GM21576 (cell line): Measurements from ENCODE around the gene UBE2G1.

Experiments
- ATAC-seq: cut with Tn5 transposase; IDR thresholded peaks from one replicate; pipeline ENCODE4 v1.9.1; 2021; ENCODE audit warnings: mild to moderate bottlenecking, moderate library complexity; ENCODE audit not compliant: unreplicated experiment

The UBE2G1 gene

DNA sequence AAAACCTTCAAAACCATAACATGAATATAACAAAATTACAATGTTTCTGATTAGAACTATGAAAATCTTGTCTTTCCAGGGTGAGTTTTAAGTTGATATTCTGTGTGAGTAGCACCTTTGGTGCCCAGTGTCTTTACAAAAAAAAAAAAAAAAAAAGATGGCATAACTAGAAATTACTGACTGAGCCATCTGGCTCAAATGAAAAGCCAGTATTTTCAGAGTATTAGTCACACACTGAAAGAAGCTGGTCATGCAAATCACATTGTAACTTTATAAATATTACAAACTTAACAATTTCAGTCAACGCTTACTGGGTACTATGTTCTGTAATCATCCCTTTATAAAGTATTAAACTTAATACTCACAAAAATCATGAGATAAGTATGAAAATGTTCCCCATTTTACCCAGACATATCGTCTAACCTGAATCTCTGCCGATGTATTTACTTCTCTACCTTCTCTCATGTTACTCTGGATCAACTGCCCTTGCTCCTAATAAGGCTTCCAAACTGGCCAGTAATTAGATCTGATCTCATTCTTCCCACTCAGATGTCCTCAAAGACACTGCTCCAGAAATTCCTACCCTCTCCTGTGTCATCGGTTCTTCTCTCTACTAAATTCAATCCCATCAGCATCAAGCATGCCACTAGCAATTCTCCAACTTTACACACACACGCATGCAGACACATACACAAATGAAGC lies 25.4 kb downstream of the UBE2G1 start:
- no peak for ATAC-seq

DNA sequence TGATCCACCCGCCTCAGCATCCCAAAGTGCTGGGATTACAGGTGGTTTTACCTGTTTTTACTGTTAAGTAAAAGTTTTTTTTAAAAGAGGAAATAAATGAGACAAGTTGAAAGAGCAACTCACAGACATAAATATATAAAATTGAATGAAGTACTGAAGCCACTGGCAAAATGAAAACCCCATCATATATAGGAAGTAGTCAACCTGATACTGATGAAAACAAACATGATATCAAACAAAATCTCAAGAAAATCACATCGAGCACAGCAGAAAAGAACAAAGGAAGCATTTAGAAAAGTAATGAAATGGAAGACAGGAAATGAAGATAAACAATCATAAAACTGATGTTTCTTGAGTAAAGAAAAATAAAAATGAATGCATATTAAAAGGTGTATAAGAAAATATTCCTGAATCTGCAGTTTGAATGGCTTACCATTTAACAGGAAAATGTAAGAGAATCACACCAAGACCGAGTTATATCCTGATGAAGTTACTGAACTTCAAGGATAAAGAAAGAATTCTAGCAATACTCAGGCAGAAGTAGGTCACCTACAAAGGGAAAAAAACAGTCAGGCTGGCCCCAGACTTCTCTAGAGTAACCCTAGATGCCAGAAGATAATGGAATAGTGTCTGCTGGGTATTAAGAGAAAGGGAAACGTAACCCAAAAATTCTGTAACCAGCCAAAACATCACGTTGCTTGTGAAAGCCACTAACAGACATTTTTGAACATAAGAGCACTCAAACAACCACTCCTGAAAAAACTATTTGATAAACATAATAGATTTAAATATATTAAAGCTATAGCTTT lies 31.5 kb downstream of the UBE2G1 start:
- no peak for ATAC-seq

DNA sequence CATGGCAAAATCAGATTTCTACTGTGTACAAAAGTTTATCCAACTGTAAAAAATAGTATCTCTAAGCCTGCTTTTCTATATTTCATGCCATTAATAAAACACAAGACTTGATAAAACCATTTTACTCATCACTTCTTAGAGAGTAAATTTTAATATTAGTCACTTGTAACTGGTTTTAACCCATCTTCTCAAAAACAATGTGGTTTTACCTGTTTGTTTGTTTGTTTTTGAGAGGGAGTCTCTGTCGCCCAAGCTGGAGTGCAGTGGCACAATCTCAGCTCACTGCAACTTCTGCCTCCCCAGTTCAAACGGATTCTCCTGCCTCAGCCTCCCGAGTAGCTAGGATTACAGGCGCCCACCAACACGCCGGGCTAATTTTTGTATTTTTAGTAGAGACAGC lies 32.1 kb downstream of the UBE2G1 start:
- ATAC-seq = no peak

DNA sequence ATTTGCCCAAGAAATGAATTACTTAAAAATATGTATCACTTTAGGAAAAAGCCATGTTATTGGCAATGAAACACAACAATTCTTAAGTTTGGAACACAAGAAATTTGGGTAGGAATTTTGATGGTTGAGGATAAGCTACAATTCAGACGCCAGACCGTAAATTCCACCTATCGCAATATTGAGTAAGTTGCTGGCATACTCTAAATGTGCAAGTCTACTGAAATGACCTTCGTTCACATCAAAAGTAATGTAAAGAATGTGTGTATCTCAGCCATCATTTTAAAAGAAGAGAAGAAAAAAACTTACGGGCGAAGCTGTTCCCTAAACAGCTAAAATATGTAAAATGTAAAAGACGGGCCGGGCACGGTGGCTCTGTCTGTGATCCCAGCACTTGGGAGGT lies 33.4 kb downstream of the UBE2G1 start:
- no peak for ATAC-seq

DNA sequence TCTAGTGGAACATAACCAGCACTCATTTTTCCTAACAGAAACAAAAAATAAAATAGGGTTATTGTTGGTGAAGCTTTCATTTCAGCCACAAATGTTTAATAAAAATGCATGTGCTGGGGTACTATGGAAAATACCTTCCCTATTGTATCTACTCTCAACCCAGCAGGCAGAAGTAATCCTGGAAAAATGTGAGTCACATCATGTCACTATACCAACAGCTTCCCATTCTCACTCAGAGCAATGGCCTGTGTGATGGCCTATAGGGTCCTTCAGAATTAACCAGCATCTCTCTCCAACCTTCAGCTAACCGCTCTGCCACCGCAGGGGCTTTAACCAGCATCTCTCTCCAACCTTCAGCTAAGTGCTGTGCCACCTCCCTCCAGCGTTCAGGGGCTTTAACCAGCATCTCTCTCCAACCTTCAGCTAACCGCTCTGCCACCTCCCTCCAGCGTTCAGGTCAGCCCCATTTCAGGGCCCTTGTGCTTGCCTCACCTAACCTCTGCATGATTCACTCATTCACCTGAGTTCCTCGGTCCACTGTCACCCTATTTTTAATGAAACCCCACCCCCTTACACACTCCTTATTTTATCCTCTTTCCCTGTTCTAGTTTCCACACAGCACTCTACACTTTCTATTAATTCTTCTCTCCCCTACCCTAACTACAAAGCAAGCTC lies 34.0 kb downstream of the UBE2G1 start:
- ATAC-seq = no peak

DNA sequence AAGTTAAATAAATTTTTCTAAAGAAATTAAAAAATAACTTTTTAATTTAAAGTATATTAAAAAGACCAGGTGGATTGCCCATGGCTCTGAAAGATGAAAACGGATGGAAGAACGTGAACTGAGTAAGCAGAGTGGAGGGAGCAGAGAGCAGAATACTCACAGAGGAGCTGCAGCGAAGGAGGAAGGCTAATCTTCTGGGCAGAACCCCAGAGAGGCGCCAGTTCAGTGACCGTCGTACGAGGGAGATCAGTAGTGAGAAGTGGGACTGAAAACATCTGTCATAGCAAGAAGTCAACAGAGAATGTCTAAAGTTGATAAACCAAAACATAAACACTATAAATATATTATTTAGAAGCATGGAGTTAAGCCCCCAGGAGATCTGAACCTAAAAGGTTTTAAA lies 34.9 kb downstream of the UBE2G1 start:
- no peak for ATAC-seq

DNA sequence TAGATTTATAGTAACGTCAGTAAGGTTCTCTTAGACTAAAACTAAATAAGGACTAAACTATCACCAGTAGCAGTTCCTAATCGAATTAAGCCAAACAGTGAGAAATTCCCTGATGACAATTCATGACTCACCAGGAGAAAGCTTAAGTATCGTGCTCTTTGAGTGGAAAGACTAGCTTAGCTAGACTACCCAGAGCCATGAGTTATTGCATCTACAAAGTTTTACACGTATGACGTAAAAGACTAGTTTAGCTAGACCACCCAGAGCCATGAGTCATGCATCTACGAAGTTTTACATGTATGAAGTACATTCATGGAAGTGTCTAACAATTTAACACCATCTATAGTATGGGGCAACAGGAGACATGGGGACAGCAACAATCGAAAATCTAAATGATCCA lies 36.6 kb downstream of the UBE2G1 start:
- no peak for ATAC-seq

DNA sequence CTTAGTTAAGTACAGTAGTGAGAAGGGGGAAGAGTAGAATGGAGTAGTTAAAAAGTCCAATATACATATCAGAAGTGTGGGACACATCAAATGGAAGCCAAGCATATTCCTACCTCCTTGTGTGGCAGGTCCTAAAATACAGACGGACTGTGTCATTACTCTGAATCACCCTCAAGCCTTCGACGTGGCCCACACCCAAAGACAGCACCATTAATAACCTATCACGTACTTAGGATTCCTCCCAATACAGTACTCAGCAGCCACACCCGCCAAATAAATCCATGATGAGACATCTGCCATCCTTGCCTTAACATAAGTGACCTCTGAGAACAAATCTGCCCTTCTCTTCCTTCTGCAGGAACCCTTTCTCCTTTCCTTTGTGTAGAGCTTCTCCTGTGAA lies 38.9 kb downstream of the UBE2G1 start:
- no peak for ATAC-seq

DNA sequence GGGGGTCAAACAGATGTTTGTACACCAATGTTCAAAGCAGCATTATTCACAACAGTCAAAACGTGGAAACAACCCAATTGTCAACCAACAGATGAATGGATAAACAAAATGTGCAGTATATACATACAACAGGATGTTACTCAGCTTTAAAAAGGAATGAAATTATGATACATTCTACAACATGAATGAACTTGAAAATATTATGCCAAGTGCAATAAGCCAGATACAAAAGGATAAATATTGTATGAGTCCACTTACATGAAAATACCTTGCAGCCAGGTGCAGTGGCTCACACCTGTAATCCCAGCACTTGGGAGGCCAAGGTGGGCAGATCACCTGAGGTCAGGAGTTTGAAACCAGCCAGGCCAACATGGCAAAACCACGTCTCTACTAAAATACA lies 39.9 kb downstream of the UBE2G1 start:
- ATAC-seq = no peak

DNA sequence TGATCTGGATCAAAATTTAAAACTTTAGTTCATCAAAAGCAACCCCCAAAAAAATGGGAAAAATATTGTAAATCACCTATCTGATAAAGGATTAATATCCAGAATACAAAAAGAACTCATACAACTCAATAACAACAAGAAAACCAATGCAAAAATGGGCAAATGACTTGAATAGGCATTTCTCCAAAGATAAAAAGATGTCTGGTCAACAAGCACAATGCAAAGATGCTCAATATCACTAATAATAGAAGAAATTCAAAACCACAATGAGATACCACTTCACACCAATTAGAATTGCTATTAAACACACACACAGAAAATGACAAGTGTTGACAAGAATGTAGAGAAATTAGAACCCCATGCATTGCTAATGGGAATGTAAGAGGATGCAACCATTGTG lies 40.4 kb downstream of the UBE2G1 start:
- no peak for ATAC-seq

DNA sequence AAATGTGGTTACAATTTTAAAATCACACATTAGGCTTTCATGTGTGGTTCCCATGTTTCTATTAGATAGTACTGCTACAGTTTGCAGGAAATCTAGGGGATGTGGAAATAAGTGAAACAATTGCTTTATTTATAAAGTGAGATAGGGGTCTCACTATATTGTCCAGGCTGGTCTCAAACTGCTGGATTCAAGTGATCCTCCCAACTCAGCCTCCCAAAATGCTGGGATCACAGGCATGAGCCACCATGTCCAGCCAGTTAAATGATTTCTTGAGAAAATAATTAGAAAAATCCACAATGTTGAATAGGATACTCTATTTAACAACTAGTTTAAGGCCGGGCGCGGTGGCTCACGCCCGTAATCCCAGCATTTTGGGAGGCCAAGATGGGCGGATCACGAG lies 42.0 kb downstream of the UBE2G1 start:
- ATAC-seq = no peak

DNA sequence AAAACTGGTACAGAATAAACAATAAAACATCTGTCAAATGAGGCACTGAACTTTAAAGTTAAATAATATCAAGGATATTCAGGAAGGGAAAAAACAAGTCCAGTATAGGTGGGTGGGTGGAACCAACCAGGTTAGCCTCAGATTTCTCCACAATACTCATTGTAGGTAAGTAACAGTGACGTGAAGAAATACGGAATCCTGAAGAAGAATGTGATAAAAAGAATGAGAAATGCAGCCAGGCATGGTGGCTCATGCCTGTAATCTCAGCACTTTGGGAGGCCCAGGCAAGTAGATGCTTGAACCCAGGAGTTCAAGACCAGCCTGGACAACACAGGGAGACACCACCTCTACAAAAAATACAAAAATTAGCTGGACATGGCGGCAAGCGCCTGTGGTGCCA lies 47.3 kb downstream of the UBE2G1 start:
- no peak for ATAC-seq

DNA sequence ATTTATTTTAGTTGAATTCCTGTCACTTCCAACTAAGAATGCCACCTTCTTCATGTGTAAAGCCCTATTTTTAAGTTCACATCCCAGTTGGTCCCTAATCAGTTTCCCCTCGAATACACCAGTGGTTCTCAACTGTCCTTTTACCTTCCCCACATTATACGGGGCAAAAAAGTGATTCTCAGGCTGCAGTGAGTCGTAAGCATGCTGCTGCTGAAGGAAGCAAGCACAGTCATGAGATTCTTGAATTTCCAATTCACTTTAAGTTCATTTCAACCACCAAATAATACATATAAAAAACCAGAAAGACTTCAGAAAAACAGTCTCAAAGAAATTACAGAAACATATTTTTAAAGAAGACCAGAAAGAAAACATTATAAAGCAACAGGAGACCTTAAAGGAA lies 47.9 kb downstream of the UBE2G1 start:
- ATAC-seq = no peak

DNA sequence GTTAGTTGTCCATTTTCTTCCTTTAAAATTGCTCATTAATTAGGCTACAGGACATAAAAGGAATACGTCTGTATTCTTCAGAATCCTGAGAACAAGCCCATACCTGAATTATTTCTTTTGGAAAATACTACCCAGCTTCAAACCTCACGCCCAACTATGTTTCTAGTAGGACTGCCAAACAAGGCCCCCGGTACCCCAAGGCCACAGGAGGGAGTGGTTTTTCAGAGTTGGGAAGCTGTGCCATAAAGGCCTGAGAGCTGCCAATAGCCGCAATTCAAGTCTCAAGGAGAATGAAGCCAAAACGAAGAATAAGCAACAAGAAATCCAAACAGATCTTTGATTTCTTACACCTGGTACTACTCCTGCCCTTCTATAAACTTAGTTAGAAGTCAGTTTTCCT lies 48.3 kb downstream of the UBE2G1 start:
- no peak for ATAC-seq

DNA sequence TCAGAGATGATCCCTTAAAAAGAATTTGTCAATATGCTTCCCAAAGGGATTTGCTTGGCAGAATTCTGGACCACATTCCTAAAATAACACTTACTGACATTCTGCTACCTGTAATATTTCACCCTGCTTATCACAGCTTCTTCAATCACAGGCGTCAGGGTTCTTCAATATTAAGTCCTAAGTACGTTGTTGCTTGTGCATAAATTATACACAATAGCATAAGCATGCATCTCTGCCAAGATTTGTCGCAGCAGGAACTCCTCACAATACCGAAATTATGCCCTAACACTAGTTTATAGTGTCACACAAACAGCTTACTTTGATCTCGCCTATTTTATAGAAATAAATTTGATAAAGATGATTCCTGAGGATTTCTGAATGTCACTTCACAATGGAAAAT lies 48.9 kb downstream of the UBE2G1 start:
- no peak for ATAC-seq

DNA sequence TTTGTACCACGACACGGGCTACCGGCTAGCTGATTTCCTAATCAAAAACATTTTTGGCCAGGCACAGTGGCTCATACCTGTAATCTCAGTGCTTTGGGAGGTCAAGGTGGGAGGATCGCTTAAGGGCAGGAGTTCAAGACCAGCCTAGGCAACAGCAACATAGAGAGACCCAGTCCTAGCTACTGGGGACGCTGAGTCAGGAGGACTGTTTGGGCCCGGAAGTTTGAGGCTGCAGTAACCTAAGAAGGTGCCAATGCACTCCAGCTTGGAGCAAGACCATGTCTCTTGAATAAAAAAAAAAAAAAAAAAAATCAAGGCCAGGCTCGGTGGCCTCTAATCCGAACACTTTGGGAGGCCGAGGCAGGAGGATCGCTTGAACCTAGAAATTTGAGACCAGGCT lies 49.8 kb downstream of the UBE2G1 start:
- ATAC-seq = no peak

DNA sequence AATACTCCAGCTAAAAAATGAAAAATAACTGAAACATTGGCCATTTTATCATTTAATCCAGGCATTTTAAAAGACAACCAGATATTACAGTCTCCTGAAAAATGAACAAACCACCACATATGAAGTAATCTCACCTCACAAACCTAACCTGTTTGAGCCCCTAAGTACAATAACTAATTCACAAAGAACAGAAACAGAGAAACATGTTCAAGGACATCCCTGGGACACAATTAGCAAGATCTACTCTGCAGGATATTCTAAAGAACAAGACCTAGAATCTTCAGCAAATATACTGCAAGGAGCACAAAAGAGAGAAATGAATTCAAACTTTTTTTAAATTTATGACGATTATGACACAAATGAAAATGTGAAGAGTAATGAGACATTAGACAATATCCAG lies 51.9 kb downstream of the UBE2G1 start:
- ATAC-seq = no peak

DNA sequence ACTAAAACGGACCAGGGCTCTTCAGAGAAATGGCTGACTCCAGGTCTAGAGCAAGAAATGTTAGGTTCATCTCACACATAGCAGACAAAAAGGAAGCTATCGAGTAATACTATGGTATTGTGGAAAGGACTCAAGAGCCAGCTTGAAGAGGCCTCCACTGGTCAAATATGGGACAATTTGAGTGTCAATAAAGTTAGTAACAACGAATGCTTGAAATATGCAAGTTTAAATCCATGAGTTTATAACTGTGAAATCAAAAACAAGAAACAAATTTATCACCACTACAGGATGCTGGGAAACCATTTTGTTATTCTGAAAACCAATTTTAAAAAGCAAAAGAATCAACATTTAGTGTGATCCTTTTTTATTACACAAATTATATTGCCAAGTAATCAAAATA lies 52.3 kb downstream of the UBE2G1 start:
- ATAC-seq = no peak

DNA sequence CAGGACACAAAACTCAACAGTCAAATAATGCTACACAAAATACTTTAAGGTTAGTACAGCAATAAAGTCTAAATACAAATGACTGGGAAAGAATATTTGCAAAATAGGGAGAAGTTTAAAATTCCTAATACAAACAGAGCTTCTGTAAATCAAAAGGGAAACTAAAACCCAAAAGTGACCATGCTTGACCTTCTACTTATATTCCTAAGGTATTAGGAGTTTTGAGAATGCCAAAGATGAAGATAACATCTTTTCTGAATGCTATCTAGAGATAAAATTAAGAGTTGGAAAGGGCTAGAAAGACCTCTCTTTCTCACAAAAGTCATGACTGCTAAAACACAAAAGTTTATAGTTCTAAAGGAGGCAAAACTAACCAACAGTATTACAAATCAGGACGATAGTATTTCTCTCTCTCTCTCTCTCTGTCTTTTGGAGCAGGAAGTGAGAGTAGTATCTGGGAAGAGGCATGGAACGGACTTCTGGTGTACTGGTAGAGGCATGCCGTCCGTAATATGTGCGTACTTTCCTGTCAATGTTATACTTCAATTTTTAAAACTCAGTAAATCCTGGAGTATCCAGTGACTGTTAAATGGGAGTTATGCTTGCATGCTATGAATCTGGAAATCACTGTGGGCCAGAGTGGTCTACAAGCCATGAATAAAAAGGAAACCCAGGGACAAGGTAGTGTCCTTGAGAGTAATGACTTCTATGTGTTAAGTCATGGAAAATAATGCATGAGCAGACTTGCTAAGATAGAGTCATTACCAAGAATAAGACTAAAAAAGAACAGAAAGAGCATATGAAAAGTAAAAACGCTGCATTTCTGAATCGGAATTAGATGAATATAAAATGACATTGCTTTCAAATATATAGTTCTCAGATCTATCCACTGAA lies 53.0 kb downstream of the UBE2G1 start:
- ATAC-seq = no peak

DNA sequence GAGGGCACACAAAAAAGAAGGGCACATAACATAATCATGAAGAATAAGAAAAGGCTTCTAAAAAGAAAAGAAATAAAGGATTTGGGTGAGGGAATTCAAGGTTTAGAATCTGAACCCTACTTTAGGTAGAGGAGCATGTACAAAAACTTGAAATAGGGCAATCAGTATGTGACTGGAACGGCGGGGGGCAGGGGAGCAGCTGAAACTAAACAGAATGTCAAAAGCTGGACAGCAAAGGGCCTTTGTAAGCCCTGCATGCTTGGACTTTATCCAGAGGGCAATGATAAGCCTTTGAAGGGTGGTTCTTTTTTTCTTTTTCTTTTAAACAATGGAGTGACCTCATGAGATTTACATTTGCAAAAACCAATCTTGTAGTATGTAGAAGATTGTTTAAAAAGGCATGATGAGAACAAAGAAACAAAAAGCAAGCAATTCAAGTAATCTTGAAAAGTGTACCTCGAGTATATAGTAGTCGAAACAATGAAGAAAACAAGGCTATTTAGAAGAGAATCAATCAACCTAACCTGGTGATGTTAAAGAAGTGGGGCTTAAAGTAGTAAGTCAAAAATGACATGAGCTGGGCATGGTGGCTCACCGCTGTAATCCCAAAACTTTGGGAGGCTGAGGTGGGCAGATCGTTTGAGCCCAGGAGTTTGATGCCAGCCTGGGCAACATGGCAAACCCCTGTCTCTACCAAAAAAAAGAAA lies 56.0 kb downstream of the UBE2G1 start:
- no peak for ATAC-seq
